OCI-LY1 (cell line): Measurements from ENCODE around the gene FOXK2.

Source experiments
- H2AFZ ChIP-seq: fragments of 200-600 bp; sonication (generic), shearing (Covaris generic); 2 replicates; pipeline ENCODE4 v1.6.0; 2014; ENCODE audit warnings: antibody characterized with exemption, mild to moderate bottlenecking, low read length
- H3F3A ChIP-seq: fragments of 200-600 bp; sonication (generic), shearing (Covaris generic); 2 replicates; pipeline ENCODE4 v1.6.0; 2014; ENCODE audit warnings: mild to moderate bottlenecking, antibody characterized with exemption, low read length, moderate library complexity; ENCODE audit not compliant: insufficient read depth
- H3K27ac ChIP-seq: fragments of 200-600 bp; sonication (generic); 2 replicates; pipeline ENCODE4 v1.5.1; 2014; ENCODE audit warnings: low read length, mixed run types, mild to moderate bottlenecking, low read depth; ENCODE audit not compliant: poor library complexity, severe bottlenecking
- H3K27me3 ChIP-seq: fragments of 200-600 bp; sonication (generic); 2 replicates; pipeline ENCODE4 v1.6.0; 2014; ENCODE audit warnings: antibody characterized with exemption, mild to moderate bottlenecking, low read length, moderate library complexity; ENCODE audit not compliant: insufficient read depth
- H3K36me3 ChIP-seq: fragments of 200-600 bp; sonication (generic); 2 replicates; pipeline ENCODE4 v1.6.1; 2014; ENCODE audit warnings: mild to moderate bottlenecking, antibody characterized with exemption, low read length, moderate library complexity, mixed read lengths; ENCODE audit not compliant: insufficient read depth
- H3K4me1 ChIP-seq: fragments of 200-600 bp; sonication (generic); 2 replicates; pipeline ENCODE4 v1.5.1; 2014; ENCODE audit warnings: mild to moderate bottlenecking, low read length, moderate library complexity; ENCODE audit not compliant: insufficient read depth, severe bottlenecking
- H3K4me2 ChIP-seq: fragments of 200-600 bp; sonication (generic), shearing (Covaris generic); 2 replicates; pipeline ENCODE4 v1.6.1; 2014; ENCODE audit warnings: low read length
- H3K4me3 ChIP-seq: fragments of 200-600 bp; sonication (generic); 2 replicates; pipeline ENCODE4 v1.5.1; 2014; ENCODE audit warnings: low read length, low read depth, mild to moderate bottlenecking, mixed read lengths; ENCODE audit not compliant: poor library complexity, severe bottlenecking
- H3K79me2 ChIP-seq: fragments of 200-600 bp; shearing (Covaris generic); 2 replicates; pipeline ENCODE4 v1.6.1; 2016; ENCODE audit warnings: mixed run types, low read length, mixed read lengths; ENCODE audit not compliant: insufficient read depth
- H3K9ac ChIP-seq: fragments of 200-600 bp; sonication (generic), shearing (Covaris generic); 2 replicates; pipeline ENCODE4 v1.6.1; 2014; ENCODE audit warnings: mild to moderate bottlenecking, low read length, mixed read lengths
- H3K9me2 ChIP-seq: fragments of 200-600 bp; sonication (generic), shearing (Covaris generic); 2 replicates; pipeline ENCODE4 v1.6.1; 2014; ENCODE audit warnings: low read depth, mild to moderate bottlenecking, low read length, mixed read lengths
- H3K9me3 ChIP-seq: fragments of 200-600 bp; shearing (Covaris generic); 2 replicates; pipeline ENCODE4 v1.6.1; 2014; ENCODE audit warnings: low read length, mixed read lengths
- H4K20me1 ChIP-seq: fragments of 200-600 bp; sonication (generic), shearing (Covaris generic); 2 replicates; pipeline ENCODE4 v1.6.0; 2016; ENCODE audit warnings: mild to moderate bottlenecking, low read length; ENCODE audit not compliant: insufficient read depth
- CTCF ChIP-seq: fragments of 200-600 bp; sonication (generic), shearing (Covaris generic); IDR thresholded peaks from 2 replicates; pipeline ENCODE4 v1.5.1; 2017; ENCODE audit warnings: mild to moderate bottlenecking, antibody characterized with exemption, low read length, moderate library complexity, mixed read lengths
- EZH2 ChIP-seq: fragments of 200-600 bp; sonication (generic), shearing (Covaris generic); IDR thresholded peaks from 2 replicates; pipeline ENCODE4 v1.8.0; 2017; ENCODE audit warnings: borderline replicate concordance, mixed run types, mild to moderate bottlenecking, antibody characterized with exemption, low read length, moderate library complexity, mixed read lengths

Gene FOXK2

GRCh38 chr17:82595893-82596292 lies 76.4 kb downstream of the FOXK2 start:
- Histone ChIP-seq H3K9ac (no peak overlapping the region), H3K9me2 (no peaks in the 10 kb centered on the region), H3K4me2 (no peak overlapping the region; the same call in 1 of the 2 replicates), H3K9me3 (no peaks in the 10 kb centered on the region), H3K4me3 (no peak overlapping the region), H3K79me2 (no peaks in the 10 kb centered on the region), H4K20me1 (no peaks in the 10 kb centered on the region), H3K27ac (peak overlapping the region; percentile 84), H3K36me3 (peaks cover 84% of the 10 kb centered on the region), H3F3A (peaks cover 3% of the 10 kb centered on the region; the same call in 1 of the 2 replicates), H2AFZ (no peak overlapping the region), H3K4me1 (peaks cover 73% of the 10 kb centered on the region), H3K27me3 (no peaks in the 10 kb centered on the region)
- TF ChIP-seq CTCF, result no peak
- TF ChIP-seq EZH2, result no peak

GRCh38 chr17:82596296-82596695 lies 76.8 kb downstream of the FOXK2 start:
- H3K27me3 ChIP-seq, result no peaks in the 10 kb centered on the region
- peaks cover 84% of the 10 kb centered on the region for H3K36me3 ChIP-seq
- no peaks in the 10 kb centered on the region for H3K79me2 ChIP-seq
- no peaks in the 10 kb centered on the region for H3K9me3 ChIP-seq
- no peak overlapping the region for H3K4me2 ChIP-seq
- H3F3A ChIP-seq, result peaks cover 3% of the 10 kb centered on the region; the same call in 1 of the 2 replicates
- peaks cover 69% of the 10 kb centered on the region for H3K4me1 ChIP-seq
- no peak for TF ChIP-seq EZH2
- H2AFZ ChIP-seq, result no peak overlapping the region
- no peaks in the 10 kb centered on the region for H4K20me1 ChIP-seq
- H3K4me3 ChIP-seq, result no peak overlapping the region
- no peak overlapping the region for H3K9ac ChIP-seq
- H3K27ac ChIP-seq, result peak overlapping the region; percentile 84
- H3K9me2 ChIP-seq, result no peaks in the 10 kb centered on the region

GRCh38 chr17:82596837-82597672 lies 77.5 kb downstream of the FOXK2 start:
- Histone ChIP-seq H3K4me2 (no peak overlapping the region), H4K20me1 (no peaks in the 10 kb centered on the region), H2AFZ (no peak overlapping the region), H3K9me2 (no peaks in the 10 kb centered on the region), H3K9me3 (no peaks in the 10 kb centered on the region), H3K9ac (no peak overlapping the region), H3K27ac (peak overlapping the region; percentile 84), H3K36me3 (peaks cover 87% of the 10 kb centered on the region), H3K79me2 (no peaks in the 10 kb centered on the region), H3K4me3 (no peak overlapping the region), H3K4me1 (peaks cover 62% of the 10 kb centered on the region), H3F3A (peaks cover 3% of the 10 kb centered on the region; the same call in 1 of the 2 replicates), H3K27me3 (no peaks in the 10 kb centered on the region)
- no peak for TF ChIP-seq EZH2
- no peak for TF ChIP-seq CTCF
